ENCODE data around the gene PARG.
"Not testable (repeated sequence)": the region's sequence is repeated elsewhere in the genome, so short reads cannot be mapped to it uniquely, and the experiment has no call there.

PARG gene

DNA sequence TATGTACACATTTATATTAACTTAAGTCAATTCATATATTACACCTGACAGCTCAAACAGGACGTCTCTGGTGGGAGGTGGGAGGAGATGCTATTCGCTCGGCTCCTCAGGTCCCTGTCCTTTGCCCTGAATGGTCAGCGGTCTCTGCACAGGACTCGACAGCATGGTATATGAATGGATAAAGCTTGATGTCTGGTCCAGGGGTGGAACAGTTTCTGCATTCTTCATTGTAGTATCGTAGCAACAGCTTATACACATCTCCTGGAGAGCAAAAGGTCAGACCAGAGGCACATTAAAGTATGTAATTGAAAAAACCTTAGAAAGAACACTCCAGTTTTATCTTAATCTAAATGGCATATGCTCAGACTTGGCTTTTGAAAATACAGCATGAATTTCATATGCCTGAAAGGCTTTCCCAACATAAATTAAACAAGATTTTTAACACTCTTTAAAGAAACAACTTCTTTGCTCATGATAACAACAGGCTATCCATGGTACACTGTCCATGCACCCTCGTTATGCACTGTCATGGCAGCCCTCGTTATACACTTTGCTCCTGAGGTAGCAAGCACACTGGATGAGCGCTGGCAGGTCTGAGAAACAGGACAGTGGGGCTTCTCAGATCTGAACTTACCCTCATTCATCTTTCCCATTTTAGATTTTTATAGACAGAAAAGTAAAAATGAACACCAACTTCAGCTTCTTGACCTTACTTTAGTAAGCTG, 122.4 kb downstream of the PARG start:
- DNase-seq: no peak

DNA sequence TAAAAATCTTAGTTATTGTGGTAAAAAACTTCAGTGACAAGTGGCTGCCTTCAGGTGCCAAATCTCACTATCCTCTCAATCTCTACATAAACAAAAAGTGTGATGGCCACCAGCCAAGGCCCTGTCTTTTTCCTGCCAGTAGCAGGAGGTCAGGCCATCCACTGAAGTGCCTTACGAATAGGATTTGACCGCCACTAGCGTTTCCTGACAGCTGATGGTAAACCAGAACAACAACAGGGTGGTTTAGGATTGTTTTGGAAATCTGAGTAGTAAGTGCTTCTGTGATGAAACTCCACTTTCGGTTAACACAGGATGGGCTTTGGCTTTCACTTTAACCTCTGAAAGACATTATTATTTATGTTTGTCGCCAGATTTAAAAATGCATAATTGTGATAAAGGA, 124.0 kb downstream of the PARG start:
- peak; percentile 6 for DNase-seq

DNA sequence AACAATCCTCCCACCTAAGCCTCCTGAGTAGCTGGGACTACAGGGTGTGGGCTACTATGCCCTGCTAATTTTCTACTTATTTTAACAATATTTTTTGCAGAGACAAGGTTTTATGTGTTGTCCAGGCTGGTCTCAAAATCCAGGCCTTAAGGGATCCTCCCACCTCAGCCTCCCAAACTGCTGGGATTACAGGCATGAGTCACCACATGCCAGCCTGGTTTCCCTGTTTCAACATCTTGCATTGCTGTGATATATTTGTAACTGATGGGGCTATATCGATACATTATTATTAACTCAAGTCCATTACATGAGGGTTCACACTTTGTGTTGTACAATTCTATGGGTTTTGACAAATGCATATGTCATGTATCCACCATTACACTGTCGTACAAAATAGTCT, 137.8 kb downstream of the PARG start:
- peak; percentile 6 for DNase-seq

DNA sequence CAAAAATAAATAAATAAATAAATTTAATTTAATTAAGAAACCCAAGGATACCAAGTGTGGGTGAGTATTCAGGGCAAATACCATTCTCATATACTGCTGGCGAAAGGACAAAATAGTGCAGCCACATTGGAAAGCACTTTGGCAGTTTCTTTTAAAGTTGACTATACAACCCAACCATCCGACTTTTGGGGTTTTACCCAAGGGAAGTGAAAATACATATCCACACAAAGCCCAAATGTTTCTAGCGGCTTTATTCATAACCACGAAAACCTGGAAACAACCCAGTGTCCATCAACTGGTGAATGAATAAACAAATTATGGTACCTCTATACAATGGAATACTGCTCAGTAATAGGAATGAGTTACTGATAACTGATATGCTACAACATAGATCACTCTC, 143.6 kb downstream of the PARG start:
- no peak for DNase-seq

DNA sequence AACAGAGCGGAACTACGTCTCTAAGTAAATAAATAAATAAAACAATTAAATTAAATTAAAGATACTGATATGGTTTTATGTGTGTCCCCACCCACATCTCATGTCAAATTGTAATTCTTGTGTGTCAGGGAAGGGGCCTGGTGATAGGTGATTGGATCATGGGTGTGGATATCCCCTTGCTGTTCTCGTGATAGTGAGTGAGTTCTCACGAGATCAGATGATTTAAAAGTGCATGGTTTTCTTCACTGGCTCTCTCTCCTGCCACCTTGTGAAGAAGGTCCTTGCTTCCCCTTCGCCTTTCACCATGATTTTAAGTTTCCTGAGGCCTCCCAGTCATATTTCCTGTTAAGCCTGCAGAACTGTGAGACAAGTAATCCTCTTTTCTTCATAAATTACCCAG, 150.7 kb downstream of the PARG start:
- peak; percentile 23 for DNase-seq

DNA sequence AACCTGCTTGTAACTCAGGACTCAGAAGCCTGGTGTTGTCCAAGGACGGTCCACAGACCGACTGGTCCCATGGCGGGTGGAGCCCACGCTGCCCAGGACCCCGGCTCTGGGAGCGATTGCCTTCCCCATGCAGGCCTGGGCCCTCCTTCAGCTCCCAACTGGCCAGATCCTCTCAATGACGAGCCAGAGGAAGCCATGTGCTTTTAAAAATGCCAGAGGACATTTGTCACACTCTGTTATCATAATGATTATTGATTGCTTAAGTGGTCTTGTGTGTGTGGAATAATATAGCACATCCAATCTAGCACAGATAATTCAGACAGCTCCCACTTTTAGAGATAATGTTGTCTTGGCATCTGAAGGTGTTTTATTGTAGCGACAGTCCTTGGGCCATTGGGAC, 157.1 kb downstream of the PARG start:
- no peak for DNase-seq

DNA sequence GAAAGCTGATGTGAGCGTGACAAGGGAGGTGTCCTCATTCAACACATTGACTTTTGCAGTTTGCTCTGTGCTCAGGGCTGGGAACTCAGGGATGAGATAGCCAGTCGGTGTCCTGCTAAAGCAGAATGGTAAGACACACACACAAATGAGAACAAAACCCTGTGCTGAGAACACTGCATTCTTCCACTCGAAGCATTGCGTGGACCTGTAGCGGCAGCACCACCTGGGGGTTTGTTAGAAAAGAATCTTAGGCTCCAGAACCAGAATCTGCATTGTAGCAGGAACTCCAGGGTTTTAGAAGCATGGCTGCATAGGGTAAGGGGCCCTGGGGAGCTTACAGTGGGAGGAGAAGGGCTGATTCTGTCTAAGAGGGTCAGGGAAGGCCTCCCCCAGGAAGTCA, 158.2 kb downstream of the PARG start:
- peak; percentile 59 for DNase-seq

DNA sequence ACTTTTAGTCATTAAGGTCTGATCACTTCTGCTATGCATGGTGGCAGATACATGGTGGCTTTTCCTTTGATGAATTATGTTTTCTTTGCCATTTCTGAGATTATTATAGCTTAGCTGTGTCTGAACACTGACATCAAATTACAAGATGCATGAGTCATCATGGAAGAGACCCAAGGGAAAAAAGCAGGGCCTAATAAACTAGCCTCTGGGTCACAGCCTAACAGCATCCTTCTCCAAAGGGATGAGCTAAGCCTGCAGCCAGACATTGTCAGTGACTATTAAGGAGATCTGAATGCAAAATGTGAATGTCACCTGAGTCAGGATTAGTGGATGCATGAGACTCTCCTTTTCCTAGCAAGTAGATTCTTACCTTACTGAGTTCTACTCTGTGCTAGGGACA, 160.6 kb downstream of the PARG start:
- no peak for DNase-seq

DNA sequence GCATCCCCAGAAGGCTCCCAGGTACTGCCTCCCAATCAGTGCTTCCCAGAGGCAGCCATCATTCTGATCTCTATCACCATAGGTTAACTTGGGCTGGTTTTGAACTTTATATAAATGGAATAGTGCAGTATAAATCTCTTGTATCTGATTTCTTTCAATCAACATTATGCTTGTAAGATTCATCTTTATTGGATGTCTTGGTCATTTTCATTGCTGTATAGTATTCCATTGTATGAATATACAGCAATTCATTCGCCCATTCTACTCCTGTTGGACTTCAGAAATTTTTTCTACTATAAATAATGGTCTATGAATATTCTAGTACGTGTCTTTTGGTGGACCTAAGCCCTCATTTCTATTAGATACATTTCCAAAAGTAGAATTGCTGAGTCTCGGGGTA, 163.6 kb downstream of the PARG start:
- no peak for DNase-seq

DNA sequence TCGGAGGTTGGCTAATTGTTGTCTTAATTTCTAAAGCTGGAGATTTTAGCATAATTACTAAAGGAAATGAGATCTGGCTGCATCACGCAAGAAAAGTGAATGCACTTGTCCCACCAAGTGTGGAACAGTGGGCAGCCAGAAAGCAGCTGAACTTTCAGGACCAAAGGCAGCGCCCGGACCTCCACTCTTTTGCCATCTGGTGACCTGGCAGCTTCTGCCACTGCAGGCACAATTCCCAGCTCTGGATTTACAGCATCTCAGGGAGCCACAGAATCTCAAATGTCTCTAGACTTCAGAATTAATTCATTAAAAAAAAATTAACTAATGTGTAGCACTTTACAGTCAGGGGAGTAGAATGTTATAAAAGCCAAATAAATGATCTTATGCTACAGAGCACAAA, 165.0 kb downstream of the PARG start:
- no peak for DNase-seq

DNA sequence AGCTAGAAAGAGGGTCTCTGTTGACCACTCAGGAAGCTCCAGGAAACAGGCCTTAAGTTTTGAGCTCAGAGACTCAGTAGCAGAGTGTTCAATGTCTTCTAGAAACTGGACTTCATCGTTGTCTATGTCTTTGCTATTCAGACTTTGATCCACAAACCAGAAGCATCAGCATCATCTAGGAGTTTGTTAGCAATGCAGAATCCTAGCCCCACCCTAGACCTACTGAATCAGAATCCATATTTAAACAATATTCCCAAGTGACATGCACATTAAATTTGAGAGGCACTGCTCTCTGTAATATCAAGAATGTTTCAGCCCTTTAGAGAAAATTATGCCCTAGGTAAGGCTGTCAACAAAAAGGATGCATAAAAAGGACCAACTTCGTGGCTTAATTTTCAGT, 166.8 kb downstream of the PARG start:
- no peak for DNase-seq

DNA sequence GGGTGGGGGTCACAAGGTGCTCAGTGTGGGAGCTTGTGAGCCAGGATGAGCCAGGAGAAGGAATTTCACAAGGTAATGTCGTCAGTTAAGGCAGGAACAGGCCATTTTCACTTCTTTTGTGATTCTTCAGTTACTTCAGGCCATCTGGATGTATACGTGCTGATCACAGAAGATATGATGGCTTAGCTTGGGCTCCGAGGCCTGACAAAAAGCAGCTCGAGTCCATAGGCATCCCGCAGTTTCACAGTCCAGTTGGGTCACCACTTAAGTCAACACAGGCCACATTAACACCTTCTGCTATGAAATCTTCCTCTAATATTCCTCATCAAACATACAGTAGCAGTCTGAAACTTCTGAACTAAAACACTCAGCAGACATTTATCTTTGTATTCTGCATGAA, 168.9 kb downstream of the PARG start:
- not testable (repeated sequence) for DNase-seq

DNA sequence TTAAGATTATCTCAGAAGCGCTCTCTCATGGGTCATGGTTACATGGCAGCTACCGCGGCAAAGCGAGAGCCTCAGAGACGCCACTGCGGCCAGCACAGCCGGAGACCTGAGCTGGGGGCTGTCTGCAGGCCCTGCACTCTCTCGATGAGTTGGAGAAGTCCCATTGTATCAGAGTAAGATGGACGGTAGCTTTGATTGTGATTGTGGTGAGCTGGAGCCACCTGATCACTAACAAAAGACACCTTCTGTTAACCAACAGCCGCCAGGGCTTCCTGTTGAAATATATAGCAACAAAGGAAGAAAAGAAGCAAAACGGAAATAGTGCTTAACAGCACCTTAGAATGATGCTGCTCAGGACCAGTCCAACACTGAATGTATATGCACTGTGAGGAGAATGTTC, 170.8 kb downstream of the PARG start:
- DNase-seq: not testable (repeated sequence)

DNA sequence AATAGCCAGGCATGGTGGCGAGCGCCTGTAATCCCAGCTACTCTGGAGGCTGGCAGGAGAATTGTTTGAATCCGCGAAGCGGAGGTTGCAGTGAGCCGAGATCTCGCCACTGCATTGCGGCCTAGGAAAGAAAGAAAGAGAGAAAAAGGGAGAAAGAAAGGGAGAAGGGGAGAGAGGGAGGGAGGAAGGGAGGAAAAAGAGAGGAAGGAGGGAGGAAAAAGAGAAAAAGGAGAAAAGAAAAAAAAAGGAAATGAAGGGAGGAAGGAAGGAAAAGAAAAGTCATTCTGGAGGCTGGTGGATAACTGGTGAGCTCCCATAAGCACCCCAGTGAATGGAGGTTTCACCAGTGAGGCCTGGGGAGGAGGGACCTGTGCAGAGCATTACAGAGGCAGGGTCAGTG, 172.1 kb downstream of the PARG start:
- DNase-seq: no peak

DNA sequence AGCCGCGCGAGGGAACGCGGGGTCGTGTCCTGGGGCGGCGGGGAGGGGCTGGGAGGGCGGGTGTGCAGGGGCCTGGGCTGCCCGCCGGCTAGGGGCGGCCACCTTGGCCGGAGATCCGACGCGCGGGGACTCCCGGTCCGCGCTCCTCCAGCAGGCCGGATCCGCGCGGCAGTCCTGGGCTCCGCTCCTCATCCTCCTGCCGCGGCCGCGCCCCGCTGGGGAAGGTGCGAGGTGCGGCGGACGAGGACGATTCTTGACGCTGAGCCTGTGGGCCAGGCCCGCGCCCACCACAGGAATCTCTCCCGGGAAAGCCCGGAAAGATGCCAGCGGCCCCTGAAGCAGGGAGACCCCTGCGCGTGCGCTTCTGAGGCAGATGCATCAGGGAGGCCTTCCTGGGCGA, 173.1 kb downstream of the PARG start:
- peak; percentile 31 for DNase-seq

DNA sequence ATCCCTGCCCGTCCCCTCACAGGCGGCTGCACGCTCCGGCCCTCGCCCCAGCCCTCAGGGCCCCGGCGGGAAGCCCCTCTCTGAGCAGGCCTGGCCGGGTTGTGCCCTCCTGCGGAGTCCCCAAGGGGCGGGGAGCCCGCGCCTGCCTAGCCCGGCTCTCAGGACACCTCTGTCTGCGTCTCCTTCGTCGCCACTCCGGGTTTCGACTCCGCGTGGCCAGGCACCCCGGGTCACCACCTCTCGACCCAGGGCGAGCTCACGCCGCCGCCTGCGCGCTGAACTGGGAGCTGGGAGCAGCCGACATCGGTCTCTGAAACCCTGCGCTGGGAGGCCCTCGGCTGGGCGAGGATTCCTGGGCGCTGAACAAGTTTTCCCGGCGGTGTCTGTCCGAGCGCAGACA, 173.5 kb downstream of the PARG start:
- DNase-seq: peak; percentile 31
